ENCODE measurements around the gene UMAD1. TPM values are rescaled to one million over a fixed set of nuclear protein-coding genes. Genes with fewer than 3 reads are reported as not detected.

Gene UMAD1
- total and polyA plus RNA-seq, 2 experiments from 2014 or later: 8.4 to 12.4 TPM

DNA sequence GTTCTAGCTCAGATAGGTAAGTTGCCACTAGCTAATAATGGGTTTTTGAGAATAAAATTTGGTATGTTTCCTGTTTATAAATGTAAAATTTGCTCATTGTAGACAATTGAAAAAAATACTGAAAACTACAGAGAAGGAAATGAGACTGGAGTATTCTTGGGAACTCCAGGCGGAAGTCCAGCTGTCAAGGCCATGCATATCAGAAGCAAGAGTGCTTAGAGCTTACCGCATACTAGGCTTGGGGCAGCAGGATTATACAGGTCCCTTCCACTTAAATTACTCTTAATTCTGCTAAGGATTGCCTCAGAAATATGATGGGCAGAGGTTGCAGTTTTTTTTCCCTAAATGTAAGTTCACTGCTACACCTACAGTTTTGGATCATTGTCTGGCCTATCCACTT, 26.6 kb downstream of the UMAD1 start:
- no peaks in the 10 kb centered on the region for H3K27me3 ChIP-seq (ENCODE audit: insufficient read depth)
- Mint-ChIP-seq H3K27me3 (ENCODE audit: insufficient read depth, low read depth, poor library complexity) (peaks cover 4% of the 10 kb centered on the region), H3K4me3 (no peak overlapping the region), H3K4me1 (peaks cover 22% of the 10 kb centered on the region), H3K9me3 (no peaks in the 10 kb centered on the region), H3K27ac (no peak overlapping the region), H3K36me3 (ENCODE audit: low read depth) (no peaks in the 10 kb centered on the region)
- no peaks in the 10 kb centered on the region for H3K36me3 ChIP-seq (ENCODE audit: insufficient read depth)
- DNase-seq (ENCODE audit: low spot score) (no peak), ATAC-seq (no peak)
- H3F3A ChIP-seq (replicated peaks; ENCODE audit: low read depth): no peaks in the 10 kb centered on the region
- no peaks in the 10 kb centered on the region; the same call in 1 of the 2 replicates for H3K9me2 ChIP-seq (ENCODE audit: insufficient read depth)
- H2AFZ ChIP-seq: no peak overlapping the region
- peaks cover 6% of the 10 kb centered on the region; the same call in 1 of the 2 replicates for H3K4me1 ChIP-seq (ENCODE audit: insufficient read depth)
- H3K4me3 ChIP-seq: no peak overlapping the region
- H3K4me2 ChIP-seq: no peak overlapping the region
- no peak for TF ChIP-seq CTCF (conservative IDR thresholded peaks at IDR 0.05; ENCODE audit: low read depth in 2 of 2)
- TF ChIP-seq, protein P1, sequence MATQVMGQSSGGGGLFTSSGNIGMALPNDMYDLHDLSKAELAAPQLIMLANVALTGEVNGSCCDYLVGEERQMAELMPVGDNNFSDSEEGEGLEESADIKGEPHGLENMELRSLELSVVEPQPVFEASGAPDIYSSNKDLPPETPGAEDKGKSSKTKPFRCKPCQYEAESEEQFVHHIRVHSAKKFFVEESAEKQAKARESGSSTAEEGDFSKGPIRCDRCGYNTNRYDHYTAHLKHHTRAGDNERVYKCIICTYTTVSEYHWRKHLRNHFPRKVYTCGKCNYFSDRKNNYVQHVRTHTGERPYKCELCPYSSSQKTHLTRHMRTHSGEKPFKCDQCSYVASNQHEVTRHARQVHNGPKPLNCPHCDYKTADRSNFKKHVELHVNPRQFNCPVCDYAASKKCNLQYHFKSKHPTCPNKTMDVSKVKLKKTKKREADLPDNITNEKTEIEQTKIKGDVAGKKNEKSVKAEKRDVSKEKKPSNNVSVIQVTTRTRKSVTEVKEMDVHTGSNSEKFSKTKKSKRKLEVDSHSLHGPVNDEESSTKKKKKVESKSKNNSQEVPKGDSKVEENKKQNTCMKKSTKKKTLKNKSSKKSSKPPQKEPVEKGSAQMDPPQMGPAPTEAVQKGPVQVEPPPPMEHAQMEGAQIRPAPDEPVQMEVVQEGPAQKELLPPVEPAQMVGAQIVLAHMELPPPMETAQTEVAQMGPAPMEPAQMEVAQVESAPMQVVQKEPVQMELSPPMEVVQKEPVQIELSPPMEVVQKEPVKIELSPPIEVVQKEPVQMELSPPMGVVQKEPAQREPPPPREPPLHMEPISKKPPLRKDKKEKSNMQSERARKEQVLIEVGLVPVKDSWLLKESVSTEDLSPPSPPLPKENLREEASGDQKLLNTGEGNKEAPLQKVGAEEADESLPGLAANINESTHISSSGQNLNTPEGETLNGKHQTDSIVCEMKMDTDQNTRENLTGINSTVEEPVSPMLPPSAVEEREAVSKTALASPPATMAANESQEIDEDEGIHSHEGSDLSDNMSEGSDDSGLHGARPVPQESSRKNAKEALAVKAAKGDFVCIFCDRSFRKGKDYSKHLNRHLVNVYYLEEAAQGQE (IDR thresholded peaks at IDR 0.05; ENCODE audit: unreplicated experiment): no peak
- TF ChIP-seq POLR2AphosphoS5 (IDR thresholded peaks at IDR 0.05; ENCODE audit: low read depth): no peak
- TF ChIP-seq EZH2 (IDR thresholded peaks at IDR 0.05; ENCODE audit: low read depth, unreplicated experiment): no peak
- TF ChIP-seq ZNF114 (CRISPR knock-in tag; IDR thresholded peaks at IDR 0.05): no peak
- no peak overlapping the region for H3K27ac ChIP-seq (ENCODE audit: low read depth)
- no peaks in the 10 kb centered on the region for H4K20me1 ChIP-seq (replicated peaks; ENCODE audit: insufficient read depth)
- H3K79me2 ChIP-seq (replicated peaks; ENCODE audit: insufficient read depth): peaks cover 8% of the 10 kb centered on the region; the same call in 1 of the 2 replicates

GRCh38 chr7:7668706-7669105, 28.2 kb downstream of the UMAD1 start:
- no peak overlapping the region for H3K4me3 Mint-ChIP-seq
- Histone ChIP-seq H3K9me2 (ENCODE audit: insufficient read depth) (no peaks in the 10 kb centered on the region; the same call in 1 of the 2 replicates), H3K36me3 (ENCODE audit: insufficient read depth) (no peaks in the 10 kb centered on the region), H3K79me2 (replicated peaks; ENCODE audit: insufficient read depth) (peaks cover 8% of the 10 kb centered on the region; the same call in 1 of the 2 replicates), H3K27ac (ENCODE audit: low read depth) (no peak overlapping the region), H3K4me3 (no peak overlapping the region), H3K4me1 (ENCODE audit: insufficient read depth) (peaks cover 9% of the 10 kb centered on the region; the same call in 1 of the 2 replicates), H2AFZ (no peak overlapping the region), H3K27me3 (ENCODE audit: insufficient read depth) (no peaks in the 10 kb centered on the region), H4K20me1 (replicated peaks; ENCODE audit: insufficient read depth) (no peaks in the 10 kb centered on the region), H3K4me2 (no peak overlapping the region), H3F3A (replicated peaks; ENCODE audit: low read depth) (no peaks in the 10 kb centered on the region)
- H3K36me3 Mint-ChIP-seq (ENCODE audit: low read depth): no peaks in the 10 kb centered on the region
- DNase-seq (ENCODE audit: low spot score): no peak
- ATAC-seq: no peak
- H3K27ac Mint-ChIP-seq: no peak overlapping the region
- no peaks in the 10 kb centered on the region for H3K27me3 Mint-ChIP-seq (ENCODE audit: insufficient read depth, low read depth, poor library complexity)
- no peaks in the 10 kb centered on the region for H3K9me3 Mint-ChIP-seq
- peaks cover 16% of the 10 kb centered on the region for H3K4me1 Mint-ChIP-seq
- no peak for TF ChIP-seq ZNF114 (CRISPR knock-in tag; IDR thresholded peaks at IDR 0.05)
- no peak for TF ChIP-seq CTCF (conservative IDR thresholded peaks at IDR 0.05; ENCODE audit: low read depth in 2 of 2)
- no peak for TF ChIP-seq EZH2phosphoT487 (IDR thresholded peaks at IDR 0.05; ENCODE audit: unreplicated experiment)
- TF ChIP-seq, protein P1 (IDR thresholded peaks at IDR 0.05; ENCODE audit: unreplicated experiment): no peak
- no peak for TF ChIP-seq POLR2AphosphoS5 (IDR thresholded peaks at IDR 0.05; ENCODE audit: low read depth)
- TF ChIP-seq NANOG (IDR thresholded peaks at IDR 0.05; ENCODE audit: borderline replicate concordance): no peak
